ENCODE measurements around the gene FAM3C.
"Not testable (repeated sequence)": the region's sequence is repeated elsewhere in the genome, so short reads cannot be mapped to it uniquely, and the experiment has no call there.

Gene FAM3C

DNA sequence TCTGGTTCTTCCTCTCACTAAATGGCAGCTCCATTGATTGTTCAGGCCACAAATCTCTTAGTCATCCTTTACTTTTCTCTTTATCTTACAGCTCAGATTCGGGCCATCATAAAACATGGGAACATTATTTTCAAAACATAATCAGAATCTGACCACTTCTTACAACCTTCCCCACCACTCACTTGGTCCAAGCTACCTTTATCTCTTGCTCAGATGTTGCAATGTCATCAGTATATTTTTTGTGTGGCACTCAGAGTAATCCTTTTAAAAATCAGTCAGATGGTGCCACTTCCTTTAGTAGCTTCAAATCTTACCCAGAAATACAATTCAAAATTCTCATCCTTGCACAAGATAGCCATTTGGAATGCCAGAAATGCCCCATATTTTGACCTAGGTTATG is 34.5 kb upstream of the FAM3C start:
- Histone ChIP-seq H3K36me3 (ENCODE audit: insufficient read depth, low read length) (no peaks in the 10 kb centered on the region), H3K4me3 (ENCODE audit: low read depth in 1 of 2, low read length in 2 of 2) (no peak overlapping the region), H3K27ac (ENCODE audit: low read depth, low read length) (no peak overlapping the region)

DNA sequence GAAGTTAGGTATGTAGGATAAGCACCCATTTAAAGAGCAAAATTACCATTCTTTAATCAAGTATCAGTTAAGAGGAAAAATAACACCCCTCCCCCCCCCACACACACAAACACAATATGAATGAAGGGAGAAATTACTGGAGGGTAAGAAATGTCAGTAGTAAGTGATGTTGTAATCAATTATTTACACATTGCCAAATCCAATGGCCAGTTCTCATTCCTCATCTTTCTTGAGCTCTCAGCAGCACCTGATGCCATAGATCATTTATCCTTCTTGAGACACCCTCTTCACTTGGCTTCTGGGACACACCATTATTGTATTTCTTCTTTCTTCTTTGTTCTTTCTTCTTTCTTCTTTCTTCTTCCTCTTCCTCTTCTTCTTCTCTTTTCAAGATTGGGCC is 33.7 kb upstream of the FAM3C start:
- H3K4me3 ChIP-seq (ENCODE audit: low read depth in 1 of 2, low read length in 2 of 2): no peak overlapping the region
- no peaks in the 10 kb centered on the region for H3K36me3 ChIP-seq (ENCODE audit: insufficient read depth, low read length)
- no peak overlapping the region for H3K9ac ChIP-seq (ENCODE audit: low read length)
- H3K27ac ChIP-seq (ENCODE audit: low read depth, low read length): no peak overlapping the region
- H3K27me3 ChIP-seq (ENCODE audit: control insufficient read depth in 1 of 2, insufficient read depth in 2 of 2, low read length in 2 of 2): no peaks in the 10 kb centered on the region
- no peaks in the 10 kb centered on the region for H3K9me3 ChIP-seq (ENCODE audit: low read length)
- H3K4me1 ChIP-seq (ENCODE audit: insufficient read depth, low read length): no peaks in the 10 kb centered on the region

More for the DNA sequence above, 34.5 kb upstream of the FAM3C start:
- no peaks in the 10 kb centered on the region for H3K4me1 ChIP-seq (ENCODE audit: insufficient read depth, low read length)
- no peaks in the 10 kb centered on the region for H3K27me3 ChIP-seq (ENCODE audit: control insufficient read depth in 1 of 2, insufficient read depth in 2 of 2, low read length in 2 of 2)
- no peak overlapping the region for H3K9ac ChIP-seq (ENCODE audit: low read length)
- no peaks in the 10 kb centered on the region for H3K9me3 ChIP-seq (ENCODE audit: low read length)

DNA sequence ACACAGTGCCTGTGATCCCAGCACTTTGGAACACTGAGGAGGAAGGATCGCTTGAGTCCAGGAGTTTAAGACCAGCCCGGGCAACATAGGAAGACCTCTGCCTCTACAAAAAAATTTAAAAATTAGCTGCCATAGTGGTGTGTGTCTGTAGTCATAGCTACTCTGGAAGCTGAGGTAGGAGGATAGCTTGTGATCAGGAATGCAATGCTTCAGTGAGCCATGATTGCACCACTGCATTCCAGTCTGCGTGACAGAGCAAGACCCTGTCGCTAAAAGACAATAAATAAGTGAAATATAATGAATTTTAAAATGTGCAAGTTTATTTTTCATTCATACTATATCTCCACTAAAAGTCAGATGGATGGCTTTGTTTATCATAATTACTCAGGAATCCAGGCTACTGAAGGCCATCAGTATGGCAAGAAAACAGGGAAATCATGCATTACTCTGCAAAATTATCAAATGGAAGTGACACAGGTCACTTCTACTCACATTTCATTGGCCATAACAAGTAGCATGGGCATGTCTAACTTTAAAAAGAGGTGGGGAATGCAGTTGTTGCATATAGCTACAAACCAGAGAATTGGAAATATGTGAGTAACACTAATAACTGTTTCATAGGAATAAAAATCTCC is 32.9 kb upstream of the FAM3C start:
- no peak overlapping the region for H3K27ac ChIP-seq (ENCODE audit: low read depth, low read length)
- H3K9ac ChIP-seq (ENCODE audit: low read length): no peak overlapping the region
- no peaks in the 10 kb centered on the region for H3K4me1 ChIP-seq (ENCODE audit: insufficient read depth, low read length)
- H3K9me3 ChIP-seq (ENCODE audit: low read length): no peaks in the 10 kb centered on the region
- no peak overlapping the region for H3K4me3 ChIP-seq (ENCODE audit: low read depth in 1 of 2, low read length in 2 of 2)
- H3K36me3 ChIP-seq (ENCODE audit: insufficient read depth, low read length): no peaks in the 10 kb centered on the region
- no peaks in the 10 kb centered on the region for H3K27me3 ChIP-seq (ENCODE audit: control insufficient read depth in 1 of 2, insufficient read depth in 2 of 2, low read length in 2 of 2)

DNA sequence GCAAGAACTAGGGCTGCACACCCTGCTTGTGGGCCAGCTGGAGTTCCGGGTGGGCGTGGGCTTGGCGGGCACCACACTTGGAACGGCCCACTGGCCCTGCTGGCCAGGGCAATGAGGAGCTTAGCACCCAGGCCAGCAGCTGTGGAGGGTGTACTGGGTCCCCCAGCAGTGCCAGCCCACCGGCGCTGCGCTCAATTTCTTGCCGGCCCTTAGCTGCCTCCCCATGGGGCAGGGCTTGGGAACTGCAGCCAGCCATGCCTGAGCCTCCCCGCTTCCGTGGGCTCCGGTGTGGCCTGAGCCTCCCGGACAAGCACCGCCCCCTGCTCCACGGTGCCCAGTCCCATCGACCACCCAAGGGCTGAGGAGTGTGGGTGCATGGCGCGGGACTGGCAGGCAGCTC is 25.6 kb upstream of the FAM3C start:
- H3K9me3 ChIP-seq (ENCODE audit: low read length); H3K4me1 ChIP-seq (ENCODE audit: insufficient read depth, low read length); H3K27me3 ChIP-seq (ENCODE audit: control insufficient read depth in 1 of 2, insufficient read depth in 2 of 2, low read length in 2 of 2); H3K36me3 ChIP-seq (ENCODE audit: insufficient read depth, low read length); H3K4me3 ChIP-seq (ENCODE audit: low read depth in 1 of 2, low read length in 2 of 2); H3K27ac ChIP-seq (ENCODE audit: low read depth, low read length); H3K9ac ChIP-seq (ENCODE audit: low read length): not testable (repeated sequence)

DNA sequence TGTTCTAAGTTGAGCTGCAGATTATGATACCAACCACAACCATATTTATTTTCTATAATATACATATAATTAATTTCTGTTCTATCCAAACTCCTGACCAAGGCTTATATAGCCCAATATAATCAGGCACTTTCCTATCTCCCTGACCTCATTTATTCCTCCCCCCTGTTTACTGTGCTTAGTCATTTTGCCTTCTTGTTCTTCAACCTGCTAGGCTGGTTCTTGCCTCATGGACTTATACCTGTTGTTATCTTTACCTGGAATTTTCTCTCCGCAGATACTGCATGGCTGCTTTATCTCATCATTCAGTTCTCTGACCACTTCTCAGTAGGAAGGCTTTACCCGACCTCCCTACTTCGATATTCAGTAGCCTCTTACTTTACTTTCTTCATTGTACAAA is 24.9 kb upstream of the FAM3C start:
- no peaks in the 10 kb centered on the region for H3K4me1 ChIP-seq (ENCODE audit: insufficient read depth, low read length)
- no peaks in the 10 kb centered on the region for H3K36me3 ChIP-seq (ENCODE audit: insufficient read depth, low read length)
- H3K4me3 ChIP-seq (ENCODE audit: low read depth in 1 of 2, low read length in 2 of 2): no peak overlapping the region
- H3K9ac ChIP-seq (ENCODE audit: low read length): no peak overlapping the region
- no peak overlapping the region for H3K27ac ChIP-seq (ENCODE audit: low read depth, low read length)
- no peaks in the 10 kb centered on the region for H3K27me3 ChIP-seq (ENCODE audit: control insufficient read depth in 1 of 2, insufficient read depth in 2 of 2, low read length in 2 of 2)
- no peaks in the 10 kb centered on the region for H3K9me3 ChIP-seq (ENCODE audit: low read length)

DNA sequence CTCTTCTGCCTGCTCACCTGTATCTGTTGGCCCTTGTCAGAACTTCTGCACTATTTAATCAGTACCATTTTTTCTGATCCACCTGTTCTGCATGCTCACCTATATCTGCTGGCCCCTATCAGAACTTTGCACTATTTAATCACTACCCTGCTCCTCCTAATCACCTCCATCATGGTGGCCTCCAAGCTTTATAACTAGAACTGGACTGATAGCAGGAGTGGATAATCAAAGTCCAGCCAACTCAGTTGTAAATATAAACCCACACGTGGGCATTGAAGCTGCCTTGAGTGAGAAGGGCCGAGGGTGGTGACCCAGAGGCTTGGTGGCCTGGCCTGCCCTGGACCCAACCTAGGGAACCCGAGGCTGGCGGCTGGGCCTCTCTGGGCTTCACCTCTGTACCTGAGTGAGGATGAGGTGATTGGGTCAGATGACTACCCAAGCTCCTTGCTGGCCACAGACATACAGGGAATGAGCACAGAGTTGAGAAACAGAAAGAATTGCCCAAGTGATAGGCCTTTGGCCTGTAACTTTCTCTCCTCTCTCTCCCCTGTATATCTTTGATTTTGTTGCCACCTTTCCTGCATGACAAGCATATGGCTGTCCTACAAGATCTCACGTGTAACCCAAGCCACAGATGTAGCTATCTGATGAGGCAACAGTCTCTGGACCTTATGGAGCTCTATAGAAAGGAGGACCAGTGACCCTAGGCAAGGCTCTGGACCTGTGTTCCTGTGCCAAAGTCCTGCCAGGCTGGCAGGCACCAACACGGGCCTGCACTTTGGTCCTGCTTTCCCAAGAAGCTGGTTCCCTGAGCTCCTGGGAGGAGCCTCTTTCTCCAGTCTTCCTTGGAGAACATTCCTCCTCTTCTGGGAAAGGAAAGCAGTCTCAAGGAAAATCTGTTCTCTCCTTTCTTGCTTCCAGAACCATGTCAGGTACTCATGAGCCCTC is 23.4 kb upstream of the FAM3C start:
- H3K4me1 ChIP-seq (ENCODE audit: insufficient read depth, low read length): no peaks in the 10 kb centered on the region
- no peak overlapping the region for H3K4me3 ChIP-seq (ENCODE audit: low read depth in 1 of 2, low read length in 2 of 2)
- no peaks in the 10 kb centered on the region for H3K27me3 ChIP-seq (ENCODE audit: control insufficient read depth in 1 of 2, insufficient read depth in 2 of 2, low read length in 2 of 2)
- no peaks in the 10 kb centered on the region for H3K36me3 ChIP-seq (ENCODE audit: insufficient read depth, low read length)
- H3K9me3 ChIP-seq (ENCODE audit: low read length): no peaks in the 10 kb centered on the region
- no peak overlapping the region for H3K9ac ChIP-seq (ENCODE audit: low read length)
- H3K27ac ChIP-seq (ENCODE audit: low read depth, low read length): no peak overlapping the region

DNA sequence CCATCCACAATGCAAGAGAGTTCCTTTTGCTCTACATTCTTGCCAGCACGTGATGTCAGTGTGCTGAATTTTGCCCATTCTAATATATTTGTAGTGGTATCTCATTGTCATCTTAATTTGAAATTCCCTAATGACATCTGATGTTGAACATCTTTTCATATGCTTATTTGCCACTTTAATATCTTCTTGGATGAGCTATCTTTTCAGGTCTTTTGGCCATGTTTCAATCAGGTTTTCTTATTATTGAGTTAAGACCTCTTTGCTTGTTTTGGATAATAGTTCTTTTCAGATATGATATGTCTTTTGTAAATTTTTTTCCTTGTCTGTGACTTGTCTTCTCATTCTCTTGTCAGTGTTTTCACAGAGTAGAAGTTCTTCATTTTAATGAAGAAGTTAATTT is 20.4 kb upstream of the FAM3C start:
- H3K9ac ChIP-seq (ENCODE audit: low read length): no peak overlapping the region
- H3K36me3 ChIP-seq (ENCODE audit: insufficient read depth, low read length): no peaks in the 10 kb centered on the region
- no peaks in the 10 kb centered on the region for H3K4me1 ChIP-seq (ENCODE audit: insufficient read depth, low read length)
- H3K27me3 ChIP-seq (ENCODE audit: control insufficient read depth in 1 of 2, insufficient read depth in 2 of 2, low read length in 2 of 2): no peaks in the 10 kb centered on the region
- no peaks in the 10 kb centered on the region for H3K9me3 ChIP-seq (ENCODE audit: low read length)
- no peak overlapping the region for H3K4me3 ChIP-seq (ENCODE audit: low read depth in 1 of 2, low read length in 2 of 2)
- no peak overlapping the region for H3K27ac ChIP-seq (ENCODE audit: low read depth, low read length)

DNA sequence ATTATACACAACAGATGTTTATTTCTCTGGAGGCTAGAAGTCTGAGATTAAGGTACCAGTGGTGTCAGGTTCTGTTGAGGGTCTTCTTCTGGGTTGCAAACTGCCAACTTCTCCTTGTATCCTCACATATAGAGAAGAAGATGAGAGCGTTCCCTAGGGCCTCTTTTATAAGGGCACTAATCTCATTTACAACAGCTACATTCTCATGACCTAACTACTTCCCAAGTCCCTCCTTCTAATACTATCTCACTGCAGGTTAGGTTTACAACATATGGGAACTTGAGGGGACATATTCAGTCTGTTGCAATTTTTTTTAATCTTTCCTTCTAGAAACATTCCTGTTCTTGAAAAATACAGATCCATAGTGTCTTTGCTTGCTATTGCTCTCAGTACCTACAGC is 18.3 kb upstream of the FAM3C start:
- no peak overlapping the region for H3K9ac ChIP-seq (ENCODE audit: low read length)
- H3K27ac ChIP-seq (ENCODE audit: low read depth, low read length): no peak overlapping the region
- H3K36me3 ChIP-seq (ENCODE audit: insufficient read depth, low read length): no peaks in the 10 kb centered on the region
- no peaks in the 10 kb centered on the region for H3K4me1 ChIP-seq (ENCODE audit: insufficient read depth, low read length)
- H3K4me3 ChIP-seq (ENCODE audit: low read depth in 1 of 2, low read length in 2 of 2): no peak overlapping the region
- H3K9me3 ChIP-seq (ENCODE audit: low read length): no peaks in the 10 kb centered on the region
- no peaks in the 10 kb centered on the region for H3K27me3 ChIP-seq (ENCODE audit: control insufficient read depth in 1 of 2, insufficient read depth in 2 of 2, low read length in 2 of 2)

DNA sequence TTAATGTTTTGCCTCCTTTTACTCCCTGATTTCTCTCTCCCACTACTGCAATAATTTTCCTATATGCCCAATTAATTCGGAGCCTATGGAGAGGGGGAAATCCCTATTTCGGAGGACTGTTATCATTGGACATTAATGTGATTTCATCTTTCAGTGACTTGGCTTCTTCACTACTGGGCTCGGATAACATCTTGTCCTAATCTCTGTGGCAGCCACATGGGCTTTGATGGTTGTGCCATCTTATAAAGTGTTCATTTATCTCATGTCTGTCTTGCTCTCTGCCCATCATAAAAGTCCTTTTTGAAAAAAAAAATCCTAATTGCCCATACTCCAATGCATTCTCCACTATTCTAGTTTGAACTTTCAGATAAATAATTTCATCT is 15.5 kb upstream of the FAM3C start:
- no peak overlapping the region for H3K27ac ChIP-seq (ENCODE audit: low read depth, low read length)
- no peaks in the 10 kb centered on the region for H3K9me3 ChIP-seq (ENCODE audit: low read length)
- H3K4me3 ChIP-seq (ENCODE audit: low read depth in 1 of 2, low read length in 2 of 2): no peak overlapping the region
- H3K9ac ChIP-seq (ENCODE audit: low read length): no peak overlapping the region
- H3K27me3 ChIP-seq (ENCODE audit: control insufficient read depth in 1 of 2, insufficient read depth in 2 of 2, low read length in 2 of 2): no peaks in the 10 kb centered on the region
- no peaks in the 10 kb centered on the region for H3K4me1 ChIP-seq (ENCODE audit: insufficient read depth, low read length)
- no peaks in the 10 kb centered on the region for H3K36me3 ChIP-seq (ENCODE audit: insufficient read depth, low read length)

DNA sequence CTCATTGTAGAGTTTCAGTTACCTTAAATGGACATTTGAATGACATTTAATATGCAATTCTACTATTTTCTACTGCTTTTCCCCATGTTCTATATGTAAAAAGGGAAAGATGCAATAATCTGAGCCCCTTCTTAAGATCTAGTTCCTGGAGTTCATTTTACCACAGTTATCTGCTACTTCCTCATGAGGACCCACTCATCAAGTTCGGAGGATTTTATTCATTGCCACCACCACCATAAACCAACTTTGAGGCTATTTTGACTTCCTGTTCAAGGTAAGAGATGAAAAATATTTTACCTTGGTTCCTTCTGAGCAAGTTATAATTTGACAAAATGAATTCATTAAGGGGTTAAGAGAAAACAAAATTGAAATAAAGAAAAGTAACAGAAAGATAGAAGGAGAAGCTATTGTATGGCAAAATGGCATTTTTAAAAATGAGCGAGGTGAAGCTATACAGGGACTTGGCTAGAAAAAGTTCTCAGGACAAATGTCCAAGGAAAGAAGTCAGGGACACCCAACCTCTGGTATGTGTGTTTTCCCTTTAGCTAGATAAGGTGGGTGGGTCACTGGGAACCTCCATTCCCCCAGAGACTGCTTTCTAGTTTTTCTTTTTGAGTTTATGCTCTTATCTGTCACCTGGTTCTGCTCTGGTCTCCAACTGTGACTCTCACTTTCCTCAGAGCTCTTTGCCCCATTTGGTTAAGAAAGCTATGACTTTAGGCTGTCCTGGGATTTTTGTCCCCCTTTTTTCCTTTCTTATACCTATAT is 14.9 kb upstream of the FAM3C start:
- Histone ChIP-seq H3K4me1 (ENCODE audit: insufficient read depth, low read length) (no peaks in the 10 kb centered on the region), H3K4me3 (ENCODE audit: low read depth in 1 of 2, low read length in 2 of 2) (no peak overlapping the region), H3K27me3 (ENCODE audit: control insufficient read depth in 1 of 2, insufficient read depth in 2 of 2, low read length in 2 of 2) (no peaks in the 10 kb centered on the region), H3K36me3 (ENCODE audit: insufficient read depth, low read length) (no peaks in the 10 kb centered on the region), H3K9me3 (ENCODE audit: low read length) (no peaks in the 10 kb centered on the region), H3K9ac (ENCODE audit: low read length) (no peak overlapping the region), H3K27ac (ENCODE audit: low read depth, low read length) (no peak overlapping the region)

DNA sequence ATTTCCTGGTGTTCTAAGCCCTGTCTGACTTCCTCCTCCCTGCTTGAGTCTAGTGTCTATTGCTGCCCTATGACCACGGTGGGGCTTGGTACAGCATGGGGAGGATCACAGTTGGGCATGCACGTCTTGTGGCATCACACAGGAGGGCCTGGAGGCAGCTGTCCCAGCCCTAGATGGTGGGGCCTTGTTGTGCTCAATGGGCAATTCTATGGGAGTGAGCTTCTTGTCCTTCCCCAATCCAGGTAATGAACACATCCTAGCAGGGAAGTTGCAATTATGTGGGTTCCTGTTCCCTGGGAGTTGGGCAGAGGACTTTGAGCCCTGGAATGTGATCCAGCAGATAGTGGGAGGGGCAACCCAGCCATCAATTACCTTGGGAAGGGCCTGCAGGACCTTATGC is 10.8 kb upstream of the FAM3C start:
- Histone ChIP-seq H3K4me3 (ENCODE audit: low read depth in 1 of 2, low read length in 2 of 2) (no peak overlapping the region), H3K9me3 (ENCODE audit: low read length) (no peaks in the 10 kb centered on the region), H3K27ac (ENCODE audit: low read depth, low read length) (no peak overlapping the region), H3K4me1 (ENCODE audit: insufficient read depth, low read length) (peaks cover 7% of the 10 kb centered on the region), H3K36me3 (ENCODE audit: insufficient read depth, low read length) (no peaks in the 10 kb centered on the region), H3K27me3 (ENCODE audit: control insufficient read depth in 1 of 2, insufficient read depth in 2 of 2, low read length in 2 of 2) (no peaks in the 10 kb centered on the region), H3K9ac (ENCODE audit: low read length) (no peak overlapping the region)

Data from muscle layer of colon (tissue), 2 donors.